ENCODE measurements around the gene PEX26. TPM values are rescaled to one million over a fixed set of nuclear protein-coding genes. Genes with fewer than 3 reads are reported as not detected.

Gene PEX26
- total and polyA plus RNA-seq, 2 donors (not counting 3 experiments of a cell fraction or from before 2014, with no cell fraction given): 25.6 to 44.4 TPM

DNA sequence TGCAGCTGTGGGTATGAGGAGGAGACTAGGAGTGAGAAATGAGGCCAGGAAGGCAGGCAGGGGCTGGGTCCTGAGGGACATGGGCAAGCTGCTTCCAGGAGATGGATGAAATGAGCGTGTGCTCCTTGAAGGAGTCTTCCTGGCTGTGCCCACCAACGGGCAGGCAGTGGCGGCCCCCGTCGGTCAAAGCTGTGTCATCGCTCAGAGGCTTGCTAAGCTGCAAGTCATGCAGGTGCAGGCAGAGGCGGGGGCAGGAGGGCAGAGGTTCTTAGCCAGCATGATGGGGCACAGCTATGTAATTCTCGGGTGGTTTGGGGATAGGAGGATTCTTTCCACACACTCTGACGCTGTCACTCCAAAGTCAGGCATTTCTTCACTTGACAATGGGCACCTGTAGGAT is 12.5 kb upstream of the PEX26 start:
- no peak overlapping the region for H2AFZ ChIP-seq (ENCODE audit: low read depth, low read length)
- no peaks in the 10 kb centered on the region for H4K20me1 ChIP-seq (replicated peaks; ENCODE audit: control insufficient read depth, extremely low read depth, insufficient read depth, low read length)
- H3K4me3 ChIP-seq (replicated peaks in 1 of 3; ENCODE audit: insufficient read depth in 1 of 3, low read depth in 1 of 3, low read length in 3 of 3): no peak overlapping the region
- no peaks in the 10 kb centered on the region for H3K36me3 ChIP-seq (ENCODE audit: control insufficient read depth in 2 of 2, extremely low read depth in 1 of 2, insufficient read depth in 2 of 2, low read length in 2 of 2)
- TF ChIP-seq EZH2 (IDR thresholded peaks at IDR 0.05; ENCODE audit: borderline replicate concordance, low read depth, low read length, severe bottlenecking): no peak
- TF ChIP-seq, protein P1, sequence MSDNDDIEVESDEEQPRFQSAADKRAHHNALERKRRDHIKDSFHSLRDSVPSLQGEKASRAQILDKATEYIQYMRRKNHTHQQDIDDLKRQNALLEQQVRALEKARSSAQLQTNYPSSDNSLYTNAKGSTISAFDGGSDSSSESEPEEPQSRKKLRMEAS (IDR thresholded peaks at IDR 0.05; ENCODE audit: insufficient read depth, insufficient read length): no peak
- no peak for TF ChIP-seq JUN (IDR thresholded peaks at IDR 0.05; ENCODE audit: borderline replicate concordance, insufficient read depth, insufficient read length, low read depth)
- TF ChIP-seq GATA2 (IDR thresholded peaks at IDR 0.05; ENCODE audit: insufficient read depth, insufficient read length, low read depth, low read length): no peak
- TF ChIP-seq POLR2A (IDR thresholded peaks at IDR 0.05; ENCODE audit: low read depth, low read length): no peak
- no peak for TF ChIP-seq POLR2AphosphoS5 (IDR thresholded peaks at IDR 0.05; ENCODE audit: insufficient read depth, low read depth, low read length)
- no peak for TF ChIP-seq CTCF (IDR thresholded peaks at IDR 0.05; ENCODE audit: extremely low read depth in 1 of 2, insufficient read depth in 1 of 2, low read depth in 1 of 2, low read length in 2 of 2)
- no peak for TF ChIP-seq MYC (IDR thresholded peaks at IDR 0.05; ENCODE audit: low read depth, low read length)
- TF ChIP-seq FOS (IDR thresholded peaks at IDR 0.05; ENCODE audit: borderline replicate concordance, insufficient read depth, low read length): no peak
- dilution Hi-C loops (cut with MboI; ENCODE audit: extremely low pct_ligation_motif_present, low sequenced_read_pairs) (no loop called here), intact Hi-C loops (cut with micrococcal nuclease) (no loop called here)
- H3K9me1 ChIP-seq (replicated peaks; ENCODE audit: control insufficient read depth, extremely low read depth, insufficient read depth, low read length): no peaks in the 10 kb centered on the region
- FAIRE-seq (no peak), DNase-seq (ENCODE audit: low read depth, low spot score) (no peak)
- H3K4me1 ChIP-seq (ENCODE audit: control insufficient read depth, extremely low read depth, insufficient read depth, low read length): no peaks in the 10 kb centered on the region
- H3K79me2 ChIP-seq (ENCODE audit: control insufficient read depth, insufficient read depth, low read length): no peaks in the 10 kb centered on the region
- no peaks in the 10 kb centered on the region for H3K9me3 ChIP-seq (replicated peaks; ENCODE audit: control insufficient read depth, insufficient read depth, low read length)
- ChIA-PET CTCF (interaction anchor here (0.6 to 2.1 kb wide), 5 partner anchors 11 to 235 kb away, joined by 3 to 13 read pairs (median 3); partner anchors contain the start of gene PEX26), POLR2A (no interaction called here)
- no peak overlapping the region for H3K27ac ChIP-seq (ENCODE audit: insufficient read depth, low read depth, low read length)
- H3K9ac ChIP-seq (replicated peaks; ENCODE audit: extremely low read depth, insufficient read depth, low read length): no peak overlapping the region
- H3K4me2 ChIP-seq (ENCODE audit: insufficient read depth, low read length): no peak overlapping the region
- peaks cover 20 to 29% of the 10 kb centered on the region in 2 experiments for H3K27me3 ChIP-seq (ENCODE audit: control insufficient read depth in 2 of 2, insufficient read depth in 2 of 2, low read length in 2 of 2)
- BruUV-seq (replicated peaks): no TSS peak

Data from endothelial cell of umbilical vein (primary cell).